ENCODE measurements around the gene PARD3. TPM values are rescaled to one million over a fixed set of nuclear protein-coding genes. Genes with fewer than 3 reads are reported as not detected.

PARD3 gene
- total and polyA plus RNA-seq, 10 of the 15 experiments (the other 5 are each of a cell fraction or from before 2014, with no cell fraction given): 2.6 to 43.1 (median 13.9) TPM

- no peak overlapping the region for H3K27ac ChIP-seq (ENCODE audit: control insufficient read depth, insufficient read depth)
- H3K4me1 ChIP-seq (ENCODE audit: control insufficient read depth, insufficient read depth, low read length): no peaks in the 10 kb centered on the region
- intact Hi-C loops (cut with micrococcal nuclease; ENCODE audit: unreplicated experiment) (no loop called here), in situ Hi-C loops (cut with MboI) (no loop called here)
- H3K36me3 ChIP-seq (ENCODE audit: control insufficient read depth in 2 of 2, insufficient read depth in 2 of 2, low read length in 1 of 2): no peaks in the 10 kb centered on the region
- H3K4me2 ChIP-seq (ENCODE audit: control insufficient read depth, insufficient read depth): no peak overlapping the region
- H2AFZ ChIP-seq (ENCODE audit: control insufficient read depth, low read depth, low read length): no peak overlapping the region
- ChIA-PET POLR2A (no interaction called here), CTCF (interaction anchor here (0.8 to 1.9 kb wide), 2 partner anchors 9 to 19 kb away, joined by 4 to 6 read pairs; no protein-coding TSS in a partner anchor), SMC1A (ENCODE audit: uncharacterized antibody, unreplicated experiment) (no interaction called here), RAD21 (ENCODE audit: unreplicated experiment) (no interaction called here)
- no TSS peak for BruUV-seq (replicated peaks)
- no peaks in the 10 kb centered on the region for H3K79me2 ChIP-seq (ENCODE audit: control insufficient read depth, insufficient read depth, low read length)
- no peaks in the 10 kb centered on the region for H4K20me1 ChIP-seq (ENCODE audit: control insufficient read depth, insufficient read depth)
- H3K9ac ChIP-seq (ENCODE audit: control insufficient read depth, insufficient read depth, low read length): no peak overlapping the region
- FAIRE-seq: no peak
- DNase-seq (ENCODE audit: low read depth, low spot score): no peak
- ATAC-seq: no peak
- no peaks in the 10 kb centered on the region for H3K9me3 ChIP-seq (replicated peaks; ENCODE audit: control insufficient read depth, insufficient read depth, low read length)
- no peaks in the 10 kb centered on the region for H3K27me3 ChIP-seq (replicated peaks in 1 of 2; ENCODE audit: control insufficient read depth in 2 of 2, insufficient read depth in 2 of 2, low read length in 1 of 2)
- TF ChIP-seq IKZF1 (conservative IDR thresholded peaks at IDR 0.05) (no peak), SMC3 (IDR thresholded peaks at IDR 0.05; ENCODE audit: borderline replicate concordance, low read length) (no peak), KLF5 (IDR thresholded peaks at IDR 0.05; ENCODE audit: partially characterized antibody) (no peak), CHD1 (IDR thresholded peaks at IDR 0.05; ENCODE audit: low read depth, low read length) (no peak), GABPA (IDR thresholded peaks at IDR 0.05; ENCODE audit: low read depth) (no peak), IRF4 (IDR thresholded peaks at IDR 0.05; ENCODE audit: low read depth, low read length) (no peak), PAX5 (IDR thresholded peaks at IDR 0.05; ENCODE audit: borderline replicate concordance, low read depth, low read length) (no peak), HDGF (IDR thresholded peaks at IDR 0.05) (no peak), POLR2AphosphoS5 (IDR thresholded peaks at IDR 0.05; ENCODE audit: low read length) (no peak), WRNIP1 (IDR thresholded peaks at IDR 0.05; ENCODE audit: borderline replicate concordance, low read depth, low read length) (no peak), CHD2 (IDR thresholded peaks at IDR 0.05; ENCODE audit: borderline replicate concordance, low read depth, low read length) (no peak), TARDBP (IDR thresholded peaks at IDR 0.05; ENCODE audit: borderline replicate concordance) (no peak), E2F8 (IDR thresholded peaks at IDR 0.05; ENCODE audit: low read depth, partially characterized antibody) (no peak), BCL3 (IDR thresholded peaks at IDR 0.05; ENCODE audit: borderline replicate concordance, insufficient read depth, low read depth, low read length, poor library complexity, severe bottlenecking) (no peak), NFYA (IDR thresholded peaks at IDR 0.05; ENCODE audit: borderline replicate concordance, low read depth, low read length) (no peak), CEBPB (IDR thresholded peaks at IDR 0.05; ENCODE audit: borderline replicate concordance in 1 of 2, low read depth in 2 of 2, low read length in 2 of 2) (no peak)
- TF ChIP-seq, protein P1, sequence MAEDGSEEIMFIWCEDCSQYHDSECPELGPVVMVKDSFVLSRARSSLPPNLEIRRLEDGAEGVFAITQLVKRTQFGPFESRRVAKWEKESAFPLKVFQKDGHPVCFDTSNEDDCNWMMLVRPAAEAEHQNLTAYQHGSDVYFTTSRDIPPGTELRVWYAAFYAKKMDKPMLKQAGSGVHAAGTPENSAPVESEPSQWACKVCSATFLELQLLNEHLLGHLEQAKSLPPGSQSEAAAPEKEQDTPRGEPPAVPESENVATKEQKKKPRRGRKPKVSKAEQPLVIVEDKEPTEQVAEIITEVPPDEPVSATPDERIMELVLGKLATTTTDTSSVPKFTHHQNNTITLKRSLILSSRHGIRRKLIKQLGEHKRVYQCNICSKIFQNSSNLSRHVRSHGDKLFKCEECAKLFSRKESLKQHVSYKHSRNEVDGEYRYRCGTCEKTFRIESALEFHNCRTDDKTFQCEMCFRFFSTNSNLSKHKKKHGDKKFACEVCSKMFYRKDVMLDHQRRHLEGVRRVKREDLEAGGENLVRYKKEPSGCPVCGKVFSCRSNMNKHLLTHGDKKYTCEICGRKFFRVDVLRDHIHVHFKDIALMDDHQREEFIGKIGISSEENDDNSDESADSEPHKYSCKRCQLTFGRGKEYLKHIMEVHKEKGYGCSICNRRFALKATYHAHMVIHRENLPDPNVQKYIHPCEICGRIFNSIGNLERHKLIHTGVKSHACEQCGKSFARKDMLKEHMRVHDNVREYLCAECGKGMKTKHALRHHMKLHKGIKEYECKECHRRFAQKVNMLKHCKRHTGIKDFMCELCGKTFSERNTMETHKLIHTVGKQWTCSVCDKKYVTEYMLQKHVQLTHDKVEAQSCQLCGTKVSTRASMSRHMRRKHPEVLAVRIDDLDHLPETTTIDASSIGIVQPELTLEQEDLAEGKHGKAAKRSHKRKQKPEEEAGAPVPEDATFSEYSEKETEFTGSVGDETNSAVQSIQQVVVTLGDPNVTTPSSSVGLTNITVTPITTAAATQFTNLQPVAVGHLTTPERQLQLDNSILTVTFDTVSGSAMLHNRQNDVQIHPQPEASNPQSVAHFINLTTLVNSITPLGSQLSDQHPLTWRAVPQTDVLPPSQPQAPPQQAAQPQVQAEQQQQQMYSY (CRISPR knock-in tag; IDR thresholded peaks at IDR 0.05): no peak
- 51% methylated on average over 8 of the region's 8 CpGs for WGBS (ENCODE audit: insufficient coverage, insufficient replicate concordance, low lambda C conversion rate, missing lambda C conversion rate)
- H3K4me3 ChIP-seq: no peak overlapping the region
These were observed 112.8 kb downstream of the PARD3 start for GRCh38 chr10:34702093-34702937.

Data from GM12878 (cell line).